ENCODE measurements around the gene SNX24.

DNA sequence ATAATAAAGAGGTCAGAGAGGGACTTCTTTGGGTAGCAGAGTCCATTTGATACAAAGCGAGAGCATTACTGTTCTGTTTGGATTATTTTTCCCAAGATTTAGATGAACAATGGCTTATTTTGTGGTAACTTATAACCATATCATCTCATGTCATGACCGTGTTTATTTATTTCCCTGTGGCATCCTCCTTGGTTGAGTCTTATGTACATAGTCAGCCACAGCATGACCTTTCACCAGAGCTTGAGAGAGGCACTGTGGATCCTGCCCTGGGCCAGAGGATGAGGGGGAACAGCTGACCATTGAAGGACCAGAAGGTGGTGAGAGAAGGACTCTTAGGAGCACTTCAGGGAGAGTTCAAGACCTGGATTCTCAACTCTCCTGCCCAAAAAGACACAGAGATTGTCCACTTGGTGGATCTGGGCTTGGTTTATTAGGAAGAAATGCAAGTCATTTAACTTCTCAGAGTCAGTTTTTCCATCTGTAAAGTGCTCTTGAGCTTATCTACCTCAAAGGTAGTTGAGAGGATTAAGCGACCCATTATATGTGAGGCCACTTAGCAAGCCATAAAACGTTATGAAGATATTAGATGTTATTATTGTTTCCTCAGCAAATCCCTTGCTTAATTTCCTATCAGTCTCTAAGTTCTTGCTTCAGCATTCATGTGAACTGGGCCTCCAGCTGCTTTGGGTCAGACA is 139.7 kb downstream of the SNX24 start:
- TF ChIP-seq ZNF391 (tag by site-specific recombination; IDR thresholded peaks at IDR 0.05; ENCODE audit: borderline replicate concordance, low read depth): no peak
- TF ChIP-seq ZNF660 (tag by site-specific recombination; IDR thresholded peaks at IDR 0.05): no peak
- TF ChIP-seq ZBTB1 (tag by site-specific recombination; IDR thresholded peaks at IDR 0.05): no peak
- no peak for TF ChIP-seq ZNF76 (tag by site-specific recombination; IDR thresholded peaks at IDR 0.05; ENCODE audit: borderline replicate concordance, low read depth)
- TF ChIP-seq, protein P1, sequence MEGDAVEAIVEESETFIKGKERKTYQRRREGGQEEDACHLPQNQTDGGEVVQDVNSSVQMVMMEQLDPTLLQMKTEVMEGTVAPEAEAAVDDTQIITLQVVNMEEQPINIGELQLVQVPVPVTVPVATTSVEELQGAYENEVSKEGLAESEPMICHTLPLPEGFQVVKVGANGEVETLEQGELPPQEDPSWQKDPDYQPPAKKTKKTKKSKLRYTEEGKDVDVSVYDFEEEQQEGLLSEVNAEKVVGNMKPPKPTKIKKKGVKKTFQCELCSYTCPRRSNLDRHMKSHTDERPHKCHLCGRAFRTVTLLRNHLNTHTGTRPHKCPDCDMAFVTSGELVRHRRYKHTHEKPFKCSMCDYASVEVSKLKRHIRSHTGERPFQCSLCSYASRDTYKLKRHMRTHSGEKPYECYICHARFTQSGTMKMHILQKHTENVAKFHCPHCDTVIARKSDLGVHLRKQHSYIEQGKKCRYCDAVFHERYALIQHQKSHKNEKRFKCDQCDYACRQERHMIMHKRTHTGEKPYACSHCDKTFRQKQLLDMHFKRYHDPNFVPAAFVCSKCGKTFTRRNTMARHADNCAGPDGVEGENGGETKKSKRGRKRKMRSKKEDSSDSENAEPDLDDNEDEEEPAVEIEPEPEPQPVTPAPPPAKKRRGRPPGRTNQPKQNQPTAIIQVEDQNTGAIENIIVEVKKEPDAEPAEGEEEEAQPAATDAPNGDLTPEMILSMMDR (tag by site-specific recombination; IDR thresholded peaks at IDR 0.05): no peak
- TF ChIP-seq HOXD13 (CRISPR knock-in tag; IDR thresholded peaks at IDR 0.05; ENCODE audit: borderline replicate concordance): no peak
- TF ChIP-seq ZNF404 (tag by site-specific recombination; IDR thresholded peaks at IDR 0.05): no peak
- TF ChIP-seq, protein P2, sequence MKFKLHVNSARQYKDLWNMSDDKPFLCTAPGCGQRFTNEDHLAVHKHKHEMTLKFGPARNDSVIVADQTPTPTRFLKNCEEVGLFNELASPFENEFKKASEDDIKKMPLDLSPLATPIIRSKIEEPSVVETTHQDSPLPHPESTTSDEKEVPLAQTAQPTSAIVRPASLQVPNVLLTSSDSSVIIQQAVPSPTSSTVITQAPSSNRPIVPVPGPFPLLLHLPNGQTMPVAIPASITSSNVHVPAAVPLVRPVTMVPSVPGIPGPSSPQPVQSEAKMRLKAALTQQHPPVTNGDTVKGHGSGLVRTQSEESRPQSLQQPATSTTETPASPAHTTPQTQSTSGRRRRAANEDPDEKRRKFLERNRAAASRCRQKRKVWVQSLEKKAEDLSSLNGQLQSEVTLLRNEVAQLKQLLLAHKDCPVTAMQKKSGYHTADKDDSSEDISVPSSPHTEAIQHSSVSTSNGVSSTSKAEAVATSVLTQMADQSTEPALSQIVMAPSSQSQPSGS (tag by site-specific recombination; IDR thresholded peaks at IDR 0.05; ENCODE audit: low read depth): no peak
- TF ChIP-seq ZSCAN30 (tag by site-specific recombination; IDR thresholded peaks at IDR 0.05): no peak

Measured in HEK293 (cell line).